RWPE1 (cell line): Measurements from ENCODE around the gene MAGEB4.
"Not testable (repeated sequence)": the region's sequence is repeated elsewhere in the genome, so short reads cannot be mapped to it uniquely, and the experiment has no call there.

ENCODE experiments used
- CTCF ChIA-PET: fragments of 350-600 bp; sonication (Branson Sonifier 250); formaldehyde crosslinking; extraction: SDS; loops from one replicate; lab custom pipeline; 2021; lab: Yijun Ruan, JAX
- POLR2A ChIA-PET: fragments of 400-600 bp; formaldehyde crosslinking; extraction: SDS; loops from one replicate; lab custom pipeline; 2020; ENCODE audit warnings: antibody characterized with exemption; ENCODE audit not compliant: low non-redundant PET; lab: Yijun Ruan, JAX
- DNase-seq: peaks from one replicate; pipeline ENCODE4 v3.0.0; 2012; ENCODE audit warnings: low spot score
- H3K27ac ChIP-seq: fragments of 450-650 bp; 2 replicates; pipeline ENCODE4 v1.5.1; 2017
- TF ChIP-seq, protein P1 (sequence below): fragments of 450-650 bp; conservative IDR thresholded peaks from 2 replicates; pipeline ENCODE4 v1.5.1; 2017; ENCODE audit warnings: low read depth, mild to moderate bottlenecking

MAGEB4 gene, protein sequence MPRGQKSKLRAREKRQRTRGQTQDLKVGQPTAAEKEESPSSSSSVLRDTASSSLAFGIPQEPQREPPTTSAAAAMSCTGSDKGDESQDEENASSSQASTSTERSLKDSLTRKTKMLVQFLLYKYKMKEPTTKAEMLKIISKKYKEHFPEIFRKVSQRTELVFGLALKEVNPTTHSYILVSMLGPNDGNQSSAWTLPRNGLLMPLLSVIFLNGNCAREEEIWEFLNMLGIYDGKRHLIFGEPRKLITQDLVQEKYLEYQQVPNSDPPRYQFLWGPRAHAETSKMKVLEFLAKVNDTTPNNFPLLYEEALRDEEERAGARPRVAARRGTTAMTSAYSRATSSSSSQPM

DNA sequence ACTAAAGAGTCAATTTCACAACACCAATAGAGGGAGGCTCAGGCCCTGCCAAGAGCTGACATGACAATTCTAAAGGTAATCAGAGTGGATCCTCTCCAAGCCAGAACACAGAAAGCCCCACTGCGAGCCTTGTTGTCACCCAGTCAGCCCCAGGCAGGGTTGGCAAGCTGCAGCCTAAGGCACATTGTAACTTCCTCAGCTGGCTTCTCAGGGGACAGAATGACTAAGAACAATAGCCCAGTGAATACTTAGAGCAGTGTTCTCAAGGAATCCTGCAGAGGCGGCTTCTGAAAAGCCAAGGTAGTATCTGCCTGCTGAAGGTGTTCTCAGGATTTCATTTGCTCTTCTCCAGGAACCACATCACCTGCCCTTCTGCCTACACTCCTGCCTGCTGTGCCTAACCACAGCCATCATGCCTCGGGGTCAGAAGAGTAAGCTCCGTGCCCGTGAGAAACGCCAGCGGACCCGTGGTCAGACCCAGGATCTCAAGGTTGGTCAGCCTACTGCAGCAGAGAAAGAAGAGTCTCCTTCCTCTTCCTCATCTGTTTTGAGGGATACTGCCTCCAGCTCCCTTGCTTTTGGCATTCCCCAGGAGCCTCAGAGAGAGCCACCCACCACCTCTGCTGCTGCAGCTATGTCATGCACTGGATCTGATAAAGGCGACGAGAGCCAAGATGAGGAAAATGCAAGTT is at the start of gene MAGEB4:
Gene MAGEB4, plus strand, starts transcription at position 277 of the 692 bp plus-strand sequence. Its CDS starts 136 bp downstream, at position 413.
- CTCF ChIA-PET: no interaction called here
- no peak within 1 kb of the TSS for H3K27ac ChIP-seq
- POLR2A ChIA-PET: no interaction called here
- no peak for DNase-seq
- TF ChIP-seq, protein P1, sequence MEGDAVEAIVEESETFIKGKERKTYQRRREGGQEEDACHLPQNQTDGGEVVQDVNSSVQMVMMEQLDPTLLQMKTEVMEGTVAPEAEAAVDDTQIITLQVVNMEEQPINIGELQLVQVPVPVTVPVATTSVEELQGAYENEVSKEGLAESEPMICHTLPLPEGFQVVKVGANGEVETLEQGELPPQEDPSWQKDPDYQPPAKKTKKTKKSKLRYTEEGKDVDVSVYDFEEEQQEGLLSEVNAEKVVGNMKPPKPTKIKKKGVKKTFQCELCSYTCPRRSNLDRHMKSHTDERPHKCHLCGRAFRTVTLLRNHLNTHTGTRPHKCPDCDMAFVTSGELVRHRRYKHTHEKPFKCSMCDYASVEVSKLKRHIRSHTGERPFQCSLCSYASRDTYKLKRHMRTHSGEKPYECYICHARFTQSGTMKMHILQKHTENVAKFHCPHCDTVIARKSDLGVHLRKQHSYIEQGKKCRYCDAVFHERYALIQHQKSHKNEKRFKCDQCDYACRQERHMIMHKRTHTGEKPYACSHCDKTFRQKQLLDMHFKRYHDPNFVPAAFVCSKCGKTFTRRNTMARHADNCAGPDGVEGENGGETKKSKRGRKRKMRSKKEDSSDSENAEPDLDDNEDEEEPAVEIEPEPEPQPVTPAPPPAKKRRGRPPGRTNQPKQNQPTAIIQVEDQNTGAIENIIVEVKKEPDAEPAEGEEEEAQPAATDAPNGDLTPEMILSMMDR: no peak

DNA sequence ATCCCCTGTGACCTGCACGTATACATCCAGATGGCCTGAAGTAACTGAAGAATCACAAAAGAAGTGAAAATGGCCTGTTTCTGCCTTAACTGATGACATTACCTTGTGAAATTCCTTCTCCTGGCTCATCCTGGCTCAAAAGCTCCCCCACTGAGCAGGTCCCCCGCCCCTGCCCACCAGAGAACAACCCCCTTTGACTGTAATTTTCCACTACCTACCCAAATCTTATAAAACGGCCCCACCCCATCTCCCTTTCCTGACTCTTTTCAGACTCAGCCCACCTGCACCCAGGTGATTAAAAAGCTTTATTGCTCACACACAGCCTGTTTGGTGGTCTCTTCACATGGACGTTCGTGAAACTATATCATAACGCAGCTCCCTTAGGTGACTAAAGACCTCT is 47.9 kb upstream of the MAGEB4 start:
- DNase-seq, H3K27ac ChIP-seq, POLR2A ChIA-PET, CTCF ChIA-PET: not testable (repeated sequence)

DNA sequence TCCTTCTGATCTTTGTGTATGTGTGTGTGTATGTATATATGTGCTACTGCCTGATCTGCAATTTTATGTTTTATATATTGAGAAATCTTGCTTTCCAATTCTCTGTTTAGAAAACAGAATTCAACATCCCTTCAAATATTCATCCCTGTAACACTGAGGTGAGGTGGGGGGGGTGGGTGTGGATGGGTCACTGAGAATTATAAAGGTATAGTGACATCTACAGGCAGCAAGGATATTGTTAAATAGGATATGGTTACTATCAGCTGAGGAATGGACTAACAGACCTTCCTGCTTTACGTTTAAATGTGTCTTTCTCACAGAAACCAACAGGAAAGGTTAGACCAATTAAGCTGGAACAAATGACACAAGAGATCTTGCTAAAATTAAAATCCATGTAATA is 45.5 kb upstream of the MAGEB4 start:
- no peak overlapping the region for H3K27ac ChIP-seq
- CTCF ChIA-PET: interaction anchor here (0.7 kb wide), 1 partner anchor 46 kb away, joined by 3 read pairs; no protein-coding TSS in a partner anchor
- POLR2A ChIA-PET: no interaction called here
- peak; percentile 28 for DNase-seq
- TF ChIP-seq, protein P1: no peak

DNA sequence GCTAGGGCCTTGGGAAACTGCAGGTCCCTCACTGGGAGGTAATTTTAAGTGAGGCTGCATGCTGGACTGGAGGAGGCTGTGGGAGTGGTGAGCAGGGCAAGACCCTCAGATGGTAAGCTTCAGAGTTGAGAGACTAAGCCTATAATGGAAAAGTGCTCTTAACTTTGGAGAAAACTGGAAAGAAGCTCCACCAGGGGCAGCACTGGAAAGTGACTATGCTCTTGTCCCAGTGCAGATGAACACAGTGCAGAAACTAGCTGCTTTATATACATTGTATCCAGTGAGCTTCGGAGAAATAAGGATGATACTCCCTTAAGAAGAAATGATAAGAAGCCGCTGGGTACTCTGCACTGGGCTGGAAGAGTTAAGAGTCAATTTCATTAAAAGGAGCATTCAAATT is 29.6 kb upstream of the MAGEB4 start:
- TF ChIP-seq, protein P1: no peak
- DNase-seq: no peak
- H3K27ac ChIP-seq: no peak overlapping the region
- CTCF ChIA-PET: no interaction called here
- POLR2A ChIA-PET: no interaction called here

DNA sequence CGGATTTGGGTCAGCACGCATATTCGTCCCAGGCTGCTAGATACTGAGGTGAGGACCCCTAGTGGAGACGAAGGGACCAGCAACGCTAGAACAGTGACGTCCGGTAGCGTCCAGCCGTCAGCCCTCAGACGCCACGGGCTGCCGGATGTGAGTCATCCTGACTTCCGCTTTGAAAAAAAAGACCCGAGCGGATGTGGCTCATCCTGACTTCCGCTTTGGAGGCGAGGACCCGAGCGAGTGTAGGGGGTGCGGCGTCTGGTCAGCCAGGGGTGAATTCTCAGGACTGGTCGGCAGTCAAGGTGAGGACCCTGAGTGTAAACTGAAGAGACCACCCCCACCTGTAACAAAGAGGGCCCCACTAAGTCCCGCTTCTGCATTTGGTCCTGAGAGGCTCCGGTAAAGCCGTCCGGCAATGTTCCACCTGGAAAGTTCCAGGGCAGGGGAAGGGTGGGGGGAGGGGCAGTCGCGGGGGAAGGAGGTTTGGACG is 26.4 kb upstream of the MAGEB4 start, which contains the start of gene MAGEB2:
Gene MAGEB2, plus strand, starts transcription at position 207 of the 487 bp plus-strand sequence. CDS start 3,018 bp downstream, outside the sequence.
- no peak for DNase-seq
- no peak within 1 kb of the TSS for H3K27ac ChIP-seq
- ChIA-PET CTCF (no interaction called here), POLR2A (no interaction called here)
- TF ChIP-seq, protein P1: no peak

DNA sequence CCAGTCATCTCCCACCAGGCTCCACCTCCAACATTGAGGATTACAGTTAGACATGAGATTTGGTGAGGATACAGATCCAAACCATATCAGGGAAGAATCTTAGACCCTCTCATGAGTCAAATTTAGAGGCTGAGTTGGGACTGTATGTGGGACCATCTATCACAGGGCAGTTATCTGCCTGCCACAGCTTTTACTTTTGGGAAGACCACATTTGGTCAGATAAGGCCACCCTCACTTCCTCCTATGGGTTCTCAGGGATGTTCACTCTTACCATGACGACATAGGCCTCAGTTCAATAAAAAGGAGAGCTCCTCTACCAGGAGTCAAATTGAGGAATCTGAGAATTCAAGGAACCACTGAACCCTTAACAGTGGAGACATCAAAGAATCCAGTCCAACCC is 24.3 kb upstream of the MAGEB4 start:
- no peak overlapping the region for H3K27ac ChIP-seq
- ChIA-PET POLR2A (no interaction called here), CTCF (no interaction called here)
- TF ChIP-seq, protein P1: no peak
- DNase-seq: no peak
